Measurements from ENCODE around the gene FAM89A. TPM values are rescaled to one million over a fixed set of nuclear protein-coding genes. Genes with fewer than 3 reads are reported as not detected.

FAM89A gene
- total and polyA plus RNA-seq, 2 donors (not counting 1 experiment from before 2014, with no cell fraction given): 3.2 to 6.1 TPM

- ChIA-PET CTCF (interaction anchor here (1.1 to 2.4 kb wide), 18 partner anchors 11 to 549 kb away, joined by 3 to 14 read pairs (median 4); partner anchors contain the start of gene TSNAX), POLR2A (interaction anchor here (0.7 kb wide), 1 partner anchor 232 kb away, joined by 5 read pairs; no protein-coding TSS in a partner anchor)
- peak; percentile 99 for DNase-seq
- peaks cover 74% of the 10 kb centered on the region for H3K79me2 ChIP-seq (ENCODE audit: control insufficient read depth, insufficient read depth, low read length)
- H3K27ac ChIP-seq (ENCODE audit: low read length in 2 of 2): peak within 1 kb of the TSS; percentile 66 to 78
- H3K4me2 ChIP-seq (replicated peaks; ENCODE audit: low read depth, low read length, poor library complexity, severe bottlenecking): peak within 1 kb of the TSS; percentile 88
- H2AFZ ChIP-seq (ENCODE audit: insufficient read depth, low read depth, low read length, poor library complexity, severe bottlenecking): peak within 1 kb of the TSS; percentile 86
- H3K9ac ChIP-seq (ENCODE audit: low read length): peak within 1 kb of the TSS; percentile 76
- Mint-ChIP-seq H3K4me3 (peak within 1 kb of the TSS; percentile 99), H3K9me3 (ENCODE audit: insufficient read depth) (no peaks in the 10 kb centered on the region), H3K4me1 (peaks cover 46% of the 10 kb centered on the region), H3K27me3 (no peaks in the 10 kb centered on the region), H3K27ac (peak within 1 kb of the TSS; percentile 99)
- intact Hi-C loops (cut with micrococcal nuclease): loop anchor here (1.0 to 5.0 kb wide), 10 partner anchors 36 to 1636 kb away; partner anchors contain the start of genes ABCB10, C1orf198, CCSAP and FAM89A
- H3K4me1 ChIP-seq (ENCODE audit: control insufficient read depth in 2 of 2, insufficient read depth in 2 of 2, low read length in 2 of 2): peaks cover 29 to 40% of the 10 kb centered on the region in 2 donors
- H3K36me3 ChIP-seq (replicated peaks in 1 of 2; ENCODE audit: control extremely low read depth in 1 of 2, control insufficient read depth in 1 of 2, extremely low read depth in 1 of 2, insufficient read depth in 2 of 2, low read length in 1 of 2): peaks cover 0 to 9% of the 10 kb centered on the region in 2 experiments
- H4K20me1 ChIP-seq (ENCODE audit: control insufficient read depth, insufficient read depth, low read length, poor library complexity, severe bottlenecking): no peaks in the 10 kb centered on the region
- no peaks in the 10 kb centered on the region for H3K27me3 ChIP-seq (replicated peaks in 1 of 4; ENCODE audit: control extremely low read depth in 1 of 4, control insufficient read depth in 3 of 4, insufficient read depth in 4 of 4, low read length in 3 of 4)
- no peak for TF ChIP-seq EZH2 (IDR thresholded peaks at IDR 0.05; ENCODE audit: borderline replicate concordance, insufficient read depth, low read depth, low read length, poor library complexity, severe bottlenecking)
- TF ChIP-seq, protein P1, sequence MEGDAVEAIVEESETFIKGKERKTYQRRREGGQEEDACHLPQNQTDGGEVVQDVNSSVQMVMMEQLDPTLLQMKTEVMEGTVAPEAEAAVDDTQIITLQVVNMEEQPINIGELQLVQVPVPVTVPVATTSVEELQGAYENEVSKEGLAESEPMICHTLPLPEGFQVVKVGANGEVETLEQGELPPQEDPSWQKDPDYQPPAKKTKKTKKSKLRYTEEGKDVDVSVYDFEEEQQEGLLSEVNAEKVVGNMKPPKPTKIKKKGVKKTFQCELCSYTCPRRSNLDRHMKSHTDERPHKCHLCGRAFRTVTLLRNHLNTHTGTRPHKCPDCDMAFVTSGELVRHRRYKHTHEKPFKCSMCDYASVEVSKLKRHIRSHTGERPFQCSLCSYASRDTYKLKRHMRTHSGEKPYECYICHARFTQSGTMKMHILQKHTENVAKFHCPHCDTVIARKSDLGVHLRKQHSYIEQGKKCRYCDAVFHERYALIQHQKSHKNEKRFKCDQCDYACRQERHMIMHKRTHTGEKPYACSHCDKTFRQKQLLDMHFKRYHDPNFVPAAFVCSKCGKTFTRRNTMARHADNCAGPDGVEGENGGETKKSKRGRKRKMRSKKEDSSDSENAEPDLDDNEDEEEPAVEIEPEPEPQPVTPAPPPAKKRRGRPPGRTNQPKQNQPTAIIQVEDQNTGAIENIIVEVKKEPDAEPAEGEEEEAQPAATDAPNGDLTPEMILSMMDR (IDR thresholded peaks at IDR 0.05): peak; percentile 76
- H3K4me3 ChIP-seq (ENCODE audit: control extremely low read depth in 1 of 5, extremely low read depth in 1 of 5, insufficient read depth in 1 of 5, low read depth in 2 of 5, low read length in 4 of 5): peak within 1 kb of the TSS; percentile 67 to 91 (median 74)
- under 1% methylated on average over 79 of the region's 79 CpGs for WGBS (ENCODE audit: insufficient coverage)
- no peaks in the 10 kb centered on the region for H3K9me3 ChIP-seq (ENCODE audit: control extremely low read depth in 1 of 3, control insufficient read depth in 2 of 3, insufficient read depth in 1 of 3, low read length in 2 of 3)
- peak; percentile 95 for ATAC-seq (ENCODE audit: low read depth)
These were observed 61.3 kb downstream of the FAM89A start, which contains the start of the genes ARV1 and TTC13 for GRCh38 chr1:230978491-230979388. TSS of gene ARV1 (plus strand) at chr1:230979094. CDS start at chr1:230979106, 12 bp downstream. TSS of gene TTC13 (minus strand) at chr1:230978861. CDS start at chr1:230978830, 31 bp downstream.

All from B cell (primary cell).